Astrocyte (in vitro differentiated cells and primary cell): ENCODE data around the gene SEMA3F. TPM values are rescaled to one million over a fixed set of nuclear protein-coding genes. Genes with fewer than 3 reads are reported as not detected.

ENCODE experiments used
- DNase-seq: peaks from one replicate; pipeline ENCODE4 v3.0.0-alpha.2; 2010; ENCODE audit warnings: low read depth
- FAIRE-seq: peaks from 2 replicates; lab custom pipeline; 2011; peaks lifted over from hg19 to GRCh38; lab: Jason Lieb, UNC
- H2AFZ ChIP-seq: 2 replicates; pipeline ENCODE4 v1.6.0; 2012; ENCODE audit warnings: low read depth, low read length, inconsistent platforms
- H3K27ac ChIP-seq: 2 replicates; pipeline ENCODE4 v1.5.1; 2011; ENCODE audit warnings: low read depth, low read length, inconsistent platforms
- H3K27me3 ChIP-seq: 2 replicates; pipeline ENCODE4 v1.6.0; 2011; ENCODE audit warnings: low read length, inconsistent platforms; ENCODE audit not compliant: insufficient read depth
- H3K36me3 ChIP-seq: 2 replicates; pipeline ENCODE4 v1.5.1; 2011; ENCODE audit warnings: low read length, inconsistent platforms; ENCODE audit not compliant: insufficient read depth
- H3K4me1 ChIP-seq: 2 replicates; pipeline ENCODE4 v1.5.1; 2011; ENCODE audit warnings: low read length, inconsistent platforms; ENCODE audit not compliant: insufficient read depth
- H3K4me2 ChIP-seq: 2 replicates; pipeline ENCODE4 v1.6.0; 2012; ENCODE audit warnings: low read length, inconsistent platforms
- H3K4me3 ChIP-seq: 2 replicates; pipeline ENCODE4 v1.5.1; 2011; ENCODE audit warnings: low read depth, mild to moderate bottlenecking, low read length, inconsistent platforms; ENCODE audit not compliant: insufficient read depth
- H3K79me2 ChIP-seq: 2 replicates; pipeline ENCODE4 v1.6.0; 2012; ENCODE audit warnings: mild to moderate bottlenecking, low read length, inconsistent platforms; ENCODE audit not compliant: insufficient read depth
- H3K9ac ChIP-seq: 2 replicates; pipeline ENCODE4 v1.6.0; 2012; ENCODE audit warnings: mild to moderate bottlenecking, low read length, inconsistent platforms
- H3K9me3 ChIP-seq: 2 replicates; pipeline ENCODE4 v1.5.1; 2012; ENCODE audit warnings: low read depth, mild to moderate bottlenecking, low read length, inconsistent platforms; ENCODE audit not compliant: insufficient read depth
- H4K20me1 ChIP-seq: 2 replicates; pipeline ENCODE4 v1.6.0; 2012; ENCODE audit warnings: low read length, inconsistent platforms; ENCODE audit not compliant: insufficient read depth
- H3K27ac Mint-ChIP-seq: one replicate; pipeline ENCODE4 v1.8.0; 2021; ENCODE audit warnings: mild to moderate bottlenecking, mixed read lengths; ENCODE audit not compliant: unreplicated experiment
- H3K27me3 Mint-ChIP-seq: one replicate; pipeline ENCODE4 v1.8.0; 2021; ENCODE audit warnings: low read depth, mixed read lengths; ENCODE audit not compliant: unreplicated experiment
- H3K36me3 Mint-ChIP-seq: one replicate; pipeline ENCODE4 v1.8.0; 2021; ENCODE audit warnings: low read depth, mixed read lengths; ENCODE audit not compliant: unreplicated experiment
- H3K4me1 Mint-ChIP-seq: one replicate; pipeline ENCODE4 v1.8.0; 2021; ENCODE audit warnings: low read depth, mixed read lengths; ENCODE audit not compliant: unreplicated experiment
- H3K4me3 Mint-ChIP-seq: one replicate; pipeline ENCODE4 v1.8.0; 2021; ENCODE audit warnings: mild to moderate bottlenecking, moderate library complexity, mixed read lengths; ENCODE audit not compliant: unreplicated experiment
- H3K9me3 Mint-ChIP-seq: one replicate; pipeline ENCODE4 v1.8.0; 2021; ENCODE audit warnings: mild to moderate bottlenecking, mixed read lengths; ENCODE audit not compliant: unreplicated experiment
- CTCF ChIP-seq: IDR thresholded peaks from 2 replicates; pipeline ENCODE4 v1.5.1; 2011; ENCODE audit warnings: low read depth, mild to moderate bottlenecking, inconsistent platforms, low read length, moderate library complexity; ENCODE audit not compliant: insufficient read depth
- EZH2 ChIP-seq: IDR thresholded peaks from 2 replicates; pipeline ENCODE4 v1.6.1; 2012; ENCODE audit warnings: mild to moderate bottlenecking, low read length, inconsistent platforms; ENCODE audit not compliant: insufficient read depth
- total RNA-seq: library from RNA; stranded (reverse); gene quantifications from 2 replicates; pipeline ENCODE4 v1.2.1, GENCODE V29; 2021

The SEMA3F gene
- total RNA-seq, 1 donor from 2014 or later = 6.6 TPM

GRCh38 chr3:50139718-50140423, 15.3 kb upstream of the SEMA3F start:
- no peaks in the 10 kb centered on the region for H4K20me1 ChIP-seq
- H3K27ac Mint-ChIP-seq = no peak overlapping the region
- H3K27me3 Mint-ChIP-seq = peaks cover 37% of the 10 kb centered on the region
- H3K27ac ChIP-seq = no peak overlapping the region
- no peaks in the 10 kb centered on the region for H3K9me3 Mint-ChIP-seq
- no peak overlapping the region for H2AFZ ChIP-seq
- no peaks in the 10 kb centered on the region for H3K36me3 Mint-ChIP-seq
- no peak overlapping the region for H3K4me2 ChIP-seq
- H3K79me2 ChIP-seq = no peaks in the 10 kb centered on the region
- no peaks in the 10 kb centered on the region for H3K9me3 ChIP-seq
- no peaks in the 10 kb centered on the region for H3K27me3 ChIP-seq
- H3K4me1 ChIP-seq = peaks cover 8% of the 10 kb centered on the region
- no peaks in the 10 kb centered on the region for H3K36me3 ChIP-seq
- no peak overlapping the region for H3K9ac ChIP-seq
- H3K4me3 ChIP-seq = no peak overlapping the region
- no peak for TF ChIP-seq CTCF
- TF ChIP-seq EZH2 = no peak
- H3K4me3 Mint-ChIP-seq = no peak overlapping the region
- FAIRE-seq (no peak), DNase-seq (no peak)
- H3K4me1 Mint-ChIP-seq = peaks cover 3% of the 10 kb centered on the region

GRCh38 chr3:50140990-50141389, 14.1 kb upstream of the SEMA3F start:
- Mint-ChIP-seq H3K4me3 (no peak overlapping the region), H3K9me3 (no peaks in the 10 kb centered on the region), H3K4me1 (peaks cover 3% of the 10 kb centered on the region), H3K36me3 (no peaks in the 10 kb centered on the region), H3K27ac (no peak overlapping the region), H3K27me3 (peaks cover 32% of the 10 kb centered on the region)
- Histone ChIP-seq H3K36me3 (no peaks in the 10 kb centered on the region), H3K9me3 (no peaks in the 10 kb centered on the region), H3K4me2 (no peak overlapping the region), H3K27me3 (no peaks in the 10 kb centered on the region), H3K79me2 (no peaks in the 10 kb centered on the region), H3K4me3 (no peak overlapping the region), H3K27ac (no peak overlapping the region), H3K4me1 (peaks cover 8% of the 10 kb centered on the region), H2AFZ (no peak overlapping the region), H3K9ac (no peak overlapping the region), H4K20me1 (no peaks in the 10 kb centered on the region)
- DNase-seq = no peak
- FAIRE-seq = no peak
- no peak for TF ChIP-seq CTCF
- no peak for TF ChIP-seq EZH2

GRCh38 chr3:50146316-50146901, 8.7 kb upstream of the SEMA3F start:
- H3K4me3 ChIP-seq = no peak overlapping the region
- no peak for TF ChIP-seq EZH2
- no peaks in the 10 kb centered on the region for H3K9me3 ChIP-seq
- H3K4me2 ChIP-seq = no peak overlapping the region
- H3K79me2 ChIP-seq = no peaks in the 10 kb centered on the region
- Mint-ChIP-seq H3K27me3 (peaks cover 33% of the 10 kb centered on the region), H3K36me3 (no peaks in the 10 kb centered on the region), H3K4me1 (no peaks in the 10 kb centered on the region), H3K4me3 (no peak overlapping the region), H3K27ac (no peak overlapping the region), H3K9me3 (peaks cover 4% of the 10 kb centered on the region)
- H3K27ac ChIP-seq = no peak overlapping the region
- no peaks in the 10 kb centered on the region for H3K36me3 ChIP-seq
- H3K9ac ChIP-seq = no peak overlapping the region
- H3K4me1 ChIP-seq = no peaks in the 10 kb centered on the region
- no peak overlapping the region for H2AFZ ChIP-seq
- H4K20me1 ChIP-seq = no peaks in the 10 kb centered on the region
- DNase-seq (no peak), FAIRE-seq (no peak)
- no peaks in the 10 kb centered on the region for H3K27me3 ChIP-seq
